HG03520 (cell line): ENCODE results near the gene PNRC1.
"Not testable (repeated sequence)": the region's sequence is repeated elsewhere in the genome, so short reads cannot be mapped to it uniquely, and the experiment has no call there.

Experiments
- ATAC-seq: cut with Tn5 transposase; IDR thresholded peaks from one replicate; pipeline ENCODE4 v1.9.1; 2021; ENCODE audit warnings: mild to moderate bottlenecking, moderate library complexity; ENCODE audit not compliant: unreplicated experiment

The PNRC1 gene

GRCh38 chr6:89080281-89081128, at the start of gene PNRC1:
Gene PNRC1, plus strand, starts transcription at chr6:89080751. Its CDS starts 144 bp downstream, at chr6:89080895.
- peak; percentile 66 for ATAC-seq

- no peak for ATAC-seq
Observed at GRCh38 chr6:89032599-89032998, 48.0 kb upstream of the PNRC1 start.

GRCh38 chr6:89033461-89033860, 47.1 kb upstream of the PNRC1 start:
- ATAC-seq: no peak

GRCh38 chr6:89034116-89034515, 46.4 kb upstream of the PNRC1 start:
- not testable (repeated sequence) for ATAC-seq

- ATAC-seq: no peak
Observed at GRCh38 chr6:89034586-89035251, 45.8 kb upstream of the PNRC1 start.

GRCh38 chr6:89035252-89036101, 45.1 kb upstream of the PNRC1 start:
- ATAC-seq: no peak

- ATAC-seq: no peak
Observed at GRCh38 chr6:89037141-89037900, 43.2 kb upstream of the PNRC1 start.

- not testable (repeated sequence) for ATAC-seq
Observed at GRCh38 chr6:89037901-89038293, 42.7 kb upstream of the PNRC1 start.

GRCh38 chr6:89042664-89043063, 37.9 kb upstream of the PNRC1 start:
- no peak for ATAC-seq

- ATAC-seq: no peak
Observed at GRCh38 chr6:89044328-89045010, 36.1 kb upstream of the PNRC1 start.

GRCh38 chr6:89045011-89045387, 35.6 kb upstream of the PNRC1 start:
- no peak for ATAC-seq

GRCh38 chr6:89045576-89045975, 35.0 kb upstream of the PNRC1 start:
- ATAC-seq: no peak

GRCh38 chr6:89047473-89047872, 33.1 kb upstream of the PNRC1 start:
- ATAC-seq: no peak

GRCh38 chr6:89048288-89048923, 32.1 kb upstream of the PNRC1 start:
- ATAC-seq: no peak

- no peak for ATAC-seq
Observed at GRCh38 chr6:89048985-89049384, 31.6 kb upstream of the PNRC1 start.

- no peak for ATAC-seq
Observed at GRCh38 chr6:89050155-89050554, 30.4 kb upstream of the PNRC1 start.

- no peak for ATAC-seq
Observed at GRCh38 chr6:89050697-89051096, 29.9 kb upstream of the PNRC1 start.

- ATAC-seq: no peak
Observed at GRCh38 chr6:89051676-89052075, 28.9 kb upstream of the PNRC1 start.

- ATAC-seq: no peak
Observed at GRCh38 chr6:89054208-89054607, 26.3 kb upstream of the PNRC1 start.

GRCh38 chr6:89057759-89058158, 22.8 kb upstream of the PNRC1 start:
- ATAC-seq: no peak
